ENCODE results near the gene SMAD5. TPM values are rescaled to one million over a fixed set of nuclear protein-coding genes. Genes with fewer than 3 reads are reported as not detected.

The SMAD5 gene
- total and polyA plus RNA-seq, 2 of the 8 experiments (the other 6 are each of a cell fraction or from before 2014, with no cell fraction given): 30.2 to 60.5 TPM

DNA sequence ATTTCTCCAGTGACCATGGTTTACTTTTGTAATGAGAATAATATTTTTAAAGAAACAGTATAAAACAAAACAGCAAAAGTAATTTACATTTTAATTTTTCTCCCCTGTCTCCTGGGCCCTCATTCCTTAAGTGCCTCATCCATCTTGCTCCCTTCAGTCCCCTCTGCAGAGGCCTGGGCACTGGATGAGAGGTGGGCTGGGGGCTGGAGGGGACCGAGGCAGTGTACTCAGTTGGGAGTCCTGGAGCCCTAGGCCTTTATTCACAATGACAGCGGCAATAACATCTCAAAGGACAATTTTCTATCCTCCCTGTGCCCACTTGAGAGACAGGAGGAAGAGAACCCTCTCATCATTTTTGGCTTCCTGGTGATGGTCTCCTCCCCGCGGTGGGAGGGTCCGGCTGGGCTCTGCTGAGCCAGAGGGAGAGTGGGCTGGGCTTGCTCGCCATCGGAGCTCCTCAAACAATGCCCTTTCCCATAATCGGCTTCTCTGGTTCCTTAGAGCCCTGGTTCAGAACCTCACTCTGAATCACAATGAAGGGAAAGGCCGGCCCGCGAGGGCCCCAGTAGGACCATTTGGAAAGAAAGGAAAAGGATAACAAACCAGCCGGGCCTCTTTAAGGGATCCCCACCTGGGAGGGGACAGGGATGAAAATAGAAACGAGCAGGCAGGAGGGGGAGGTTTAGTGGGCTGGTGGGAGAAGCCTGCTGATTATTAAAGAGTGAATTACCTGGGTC, 70.0 kb downstream of the SMAD5 start (continued):
- TF ChIP-seq, protein P1, sequence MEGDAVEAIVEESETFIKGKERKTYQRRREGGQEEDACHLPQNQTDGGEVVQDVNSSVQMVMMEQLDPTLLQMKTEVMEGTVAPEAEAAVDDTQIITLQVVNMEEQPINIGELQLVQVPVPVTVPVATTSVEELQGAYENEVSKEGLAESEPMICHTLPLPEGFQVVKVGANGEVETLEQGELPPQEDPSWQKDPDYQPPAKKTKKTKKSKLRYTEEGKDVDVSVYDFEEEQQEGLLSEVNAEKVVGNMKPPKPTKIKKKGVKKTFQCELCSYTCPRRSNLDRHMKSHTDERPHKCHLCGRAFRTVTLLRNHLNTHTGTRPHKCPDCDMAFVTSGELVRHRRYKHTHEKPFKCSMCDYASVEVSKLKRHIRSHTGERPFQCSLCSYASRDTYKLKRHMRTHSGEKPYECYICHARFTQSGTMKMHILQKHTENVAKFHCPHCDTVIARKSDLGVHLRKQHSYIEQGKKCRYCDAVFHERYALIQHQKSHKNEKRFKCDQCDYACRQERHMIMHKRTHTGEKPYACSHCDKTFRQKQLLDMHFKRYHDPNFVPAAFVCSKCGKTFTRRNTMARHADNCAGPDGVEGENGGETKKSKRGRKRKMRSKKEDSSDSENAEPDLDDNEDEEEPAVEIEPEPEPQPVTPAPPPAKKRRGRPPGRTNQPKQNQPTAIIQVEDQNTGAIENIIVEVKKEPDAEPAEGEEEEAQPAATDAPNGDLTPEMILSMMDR (IDR thresholded peaks at IDR 0.05; ENCODE audit: control extremely low read depth in 1 of 3, insufficient read depth in 1 of 3, low read depth in 1 of 3, low read length in 3 of 3): no peak
- no peak for TF ChIP-seq POLR2A (IDR thresholded peaks at IDR 0.05; ENCODE audit: control extremely low read depth in 1 of 2, low read depth in 2 of 2, low read length in 2 of 2)
- TF ChIP-seq PHF8 (conservative IDR thresholded peaks at IDR 0.05; ENCODE audit: low read depth, low read length): no peak
- peak in 1 of 2 experiments; percentile 76; a peak in 1 of 3 replicates for TF ChIP-seq EP300 (IDR thresholded peaks at IDR 0.05; ENCODE audit: borderline replicate concordance in 1 of 2, low read depth in 2 of 2, low read length in 2 of 2)
- no peak for TF ChIP-seq SP4 (IDR thresholded peaks at IDR 0.05; ENCODE audit: low read length)
- TF ChIP-seq SRF (IDR thresholded peaks at IDR 0.05; ENCODE audit: low read depth, low read length): 0 out of 2 replicates have a peak, but pooled peaks have one; percentile 4
- TF ChIP-seq EGR1 (IDR thresholded peaks at IDR 0.05; ENCODE audit: borderline replicate concordance, low read depth, low read length): peak; percentile 31; the same call in 1 of the 2 replicates
- TF ChIP-seq JUN (IDR thresholded peaks at IDR 0.05; ENCODE audit: low read depth, low read length): no peak
- no peak for TF ChIP-seq JUND (IDR thresholded peaks at IDR 0.05; ENCODE audit: low read length)
- no peak for TF ChIP-seq TBP (IDR thresholded peaks at IDR 0.05; ENCODE audit: low read depth, low read length)
- no peak for TF ChIP-seq TAF7 (optimal IDR thresholded peaks at IDR 0.05; ENCODE audit: borderline replicate concordance, low read depth, low read length)
- TF ChIP-seq KDM5A (IDR thresholded peaks at IDR 0.05; ENCODE audit: low read length): no peak
- no peak for TF ChIP-seq GABPA (IDR thresholded peaks at IDR 0.05; ENCODE audit: borderline replicate concordance, insufficient read depth, low read length)
- no peak for TF ChIP-seq GTF2F1 (IDR thresholded peaks at IDR 0.05; ENCODE audit: borderline replicate concordance, low read depth, low read length)
- TF ChIP-seq CREB1 (IDR thresholded peaks at IDR 0.05): no peak
- no peak for TF ChIP-seq CEBPB (IDR thresholded peaks at IDR 0.05; ENCODE audit: low read depth, low read length)
- TF ChIP-seq KDM1A (IDR thresholded peaks at IDR 0.05; ENCODE audit: borderline replicate concordance, low read length): 0 out of 2 replicates have a peak, but pooled peaks have one; percentile 26
- TF ChIP-seq CHD2 (IDR thresholded peaks at IDR 0.05; ENCODE audit: low read length): no peak
- no peak for TF ChIP-seq SIX5 (IDR thresholded peaks at IDR 0.05; ENCODE audit: low read depth, low read length)
- TF ChIP-seq HDAC2 (IDR thresholded peaks at IDR 0.05; ENCODE audit: borderline replicate concordance in 1 of 2, low read depth in 2 of 2, low read length in 2 of 2): peak in 1 of 2 experiments; percentile 74; a peak in 1 of 4 replicates
- TF ChIP-seq, protein P2, sequence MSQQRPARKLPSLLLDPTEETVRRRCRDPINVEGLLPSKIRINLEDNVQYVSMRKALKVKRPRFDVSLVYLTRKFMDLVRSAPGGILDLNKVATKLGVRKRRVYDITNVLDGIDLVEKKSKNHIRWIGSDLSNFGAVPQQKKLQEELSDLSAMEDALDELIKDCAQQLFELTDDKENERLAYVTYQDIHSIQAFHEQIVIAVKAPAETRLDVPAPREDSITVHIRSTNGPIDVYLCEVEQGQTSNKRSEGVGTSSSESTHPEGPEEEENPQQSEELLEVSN (IDR thresholded peaks at IDR 0.05): no peak
- no peak for TF ChIP-seq FOSL1 (IDR thresholded peaks at IDR 0.05; ENCODE audit: insufficient read depth, low read depth, low read length)

Measured in H1 (cell line).